Measurements from ENCODE around the gene CCP110.

Gene CCP110

GRCh38 chr16:19521471-19522396 is 2.0 kb upstream of the CCP110 start, which contains the start of gene GDE1:
Gene GDE1 (minus strand): TSS chr16:19522098. CDS start chr16:19521964, 134 bp downstream.
- peak within 1 kb of the TSS; percentile 93 to 95 for H3K27ac Mint-ChIP-seq
- peak; percentile 70 for ATAC-seq (replicated peaks)

GRCh38 chr16:19522397-19522732 is 1.4 kb upstream of the CCP110 start:
- peaks cover 17% of the 10 kb centered on the region for H3K36me3 Mint-ChIP-seq (ENCODE audit: insufficient read depth)
- H3K27ac Mint-ChIP-seq, result peak overlapping the region; percentile 93 to 95
- peaks cover 41 to 50% of the 10 kb centered on the region in 2 donors for H3K4me1 Mint-ChIP-seq (ENCODE audit: low read depth in 2 of 2)
- no peak for ATAC-seq (replicated peaks)
- H3K27me3 Mint-ChIP-seq, result no peaks in the 10 kb centered on the region
- no peaks in the 10 kb centered on the region for H3K9me3 Mint-ChIP-seq
- DNase-seq, result no peak
- peak overlapping the region; percentile 95 to 98 for H3K4me3 Mint-ChIP-seq

More at GRCh38 chr16:19521471-19522396, 2.0 kb upstream of the CCP110 start, which contains the start of gene GDE1:
- H3K36me3 Mint-ChIP-seq (ENCODE audit: insufficient read depth), result peaks cover 24% of the 10 kb centered on the region
- H3K4me1 Mint-ChIP-seq (ENCODE audit: low read depth in 2 of 2), result peaks cover 45 to 56% of the 10 kb centered on the region in 2 donors
- no peaks in the 10 kb centered on the region for H3K9me3 Mint-ChIP-seq
- peak; percentile 85 for DNase-seq
- no peaks in the 10 kb centered on the region for H3K27me3 Mint-ChIP-seq
- H3K4me3 Mint-ChIP-seq, result peak within 1 kb of the TSS; percentile 95 to 98

- Mint-ChIP-seq H3K9me3 (no peaks in the 10 kb centered on the region), H3K27ac (no peak overlapping the region), H3K36me3 (ENCODE audit: insufficient read depth) (peaks cover 16% of the 10 kb centered on the region), H3K27me3 (no peaks in the 10 kb centered on the region), H3K4me3 (peak overlapping the region in 1 of 2 donors; percentile 98), H3K4me1 (ENCODE audit: low read depth in 2 of 2) (peaks cover 40 to 46% of the 10 kb centered on the region in 2 donors)
- DNase-seq, result no peak
- ATAC-seq (replicated peaks), result no peak
Measured at GRCh38 chr16:19522760-19523159, 982 bp upstream of the CCP110 start.

GRCh38 chr16:19523184-19523558 is 571 bp upstream of the CCP110 start:
- H3K36me3 Mint-ChIP-seq (ENCODE audit: insufficient read depth), result peaks cover 14% of the 10 kb centered on the region
- no peaks in the 10 kb centered on the region for H3K9me3 Mint-ChIP-seq
- peak overlapping the region in 1 of 2 donors; percentile 94 for H3K4me3 Mint-ChIP-seq
- DNase-seq (no peak), ATAC-seq (replicated peaks) (no peak)
- peak overlapping the region in 1 of 2 donors; percentile 90 for H3K27ac Mint-ChIP-seq
- peaks cover 40 to 46% of the 10 kb centered on the region in 2 donors for H3K4me1 Mint-ChIP-seq (ENCODE audit: low read depth in 2 of 2)
- H3K27me3 Mint-ChIP-seq, result no peaks in the 10 kb centered on the region

- Mint-ChIP-seq H3K4me1 (ENCODE audit: low read depth in 2 of 2) (peaks cover 36 to 41% of the 10 kb centered on the region in 2 donors), H3K27ac (peak overlapping the region; percentile 90 to 95), H3K27me3 (no peaks in the 10 kb centered on the region), H3K4me3 (peak overlapping the region; percentile 85 to 94), H3K36me3 (ENCODE audit: insufficient read depth) (peaks cover 18% of the 10 kb centered on the region), H3K9me3 (no peaks in the 10 kb centered on the region)
- ATAC-seq (replicated peaks), result no peak
- no peak for DNase-seq
Measured at GRCh38 chr16:19524356-19524615, 544 bp downstream of the CCP110 start.

- no peak for DNase-seq
- no peaks in the 10 kb centered on the region for H3K9me3 Mint-ChIP-seq
- H3K27ac Mint-ChIP-seq, result peak overlapping the region; percentile 90 to 95
- peaks cover 20% of the 10 kb centered on the region for H3K36me3 Mint-ChIP-seq (ENCODE audit: insufficient read depth)
- peaks cover 36 to 41% of the 10 kb centered on the region in 2 donors for H3K4me1 Mint-ChIP-seq (ENCODE audit: low read depth in 2 of 2)
- ATAC-seq (replicated peaks), result no peak
- H3K4me3 Mint-ChIP-seq, result peak overlapping the region; percentile 85 to 94
- H3K27me3 Mint-ChIP-seq, result no peaks in the 10 kb centered on the region
Measured at GRCh38 chr16:19524616-19525384, 1.1 kb downstream of the CCP110 start.

- peak overlapping the region; percentile 85 to 94 for H3K4me3 Mint-ChIP-seq
- no peak for ATAC-seq (replicated peaks)
- no peak overlapping the region for H3K27ac Mint-ChIP-seq
- no peak for DNase-seq
- peaks cover 31 to 41% of the 10 kb centered on the region in 2 donors for H3K4me1 Mint-ChIP-seq (ENCODE audit: low read depth in 2 of 2)
- no peaks in the 10 kb centered on the region for H3K9me3 Mint-ChIP-seq
- no peaks in the 10 kb centered on the region for H3K27me3 Mint-ChIP-seq
- H3K36me3 Mint-ChIP-seq (ENCODE audit: insufficient read depth), result peaks cover 23% of the 10 kb centered on the region
Measured at GRCh38 chr16:19525385-19525723, 1.6 kb downstream of the CCP110 start.

GRCh38 chr16:19527161-19527560 is 3.4 kb downstream of the CCP110 start:
- ATAC-seq (replicated peaks) (no peak), DNase-seq (no peak)
- Mint-ChIP-seq H3K9me3 (no peaks in the 10 kb centered on the region), H3K4me3 (no peak overlapping the region), H3K27ac (no peak overlapping the region), H3K4me1 (ENCODE audit: low read depth in 2 of 2) (peaks cover 15 to 26% of the 10 kb centered on the region in 2 donors), H3K36me3 (ENCODE audit: insufficient read depth) (peaks cover 23% of the 10 kb centered on the region), H3K27me3 (no peaks in the 10 kb centered on the region)

GRCh38 chr16:19528666-19529065 is 4.9 kb downstream of the CCP110 start:
- Mint-ChIP-seq H3K4me1 (ENCODE audit: low read depth in 2 of 2) (peaks cover 11 to 24% of the 10 kb centered on the region in 2 donors), H3K36me3 (ENCODE audit: insufficient read depth) (peaks cover 21% of the 10 kb centered on the region), H3K4me3 (no peak overlapping the region), H3K27me3 (no peaks in the 10 kb centered on the region), H3K27ac (no peak overlapping the region), H3K9me3 (no peaks in the 10 kb centered on the region)
- ATAC-seq (replicated peaks), result no peak
- no peak for DNase-seq

GRCh38 chr16:19532601-19533000 is 8.9 kb downstream of the CCP110 start:
- DNase-seq, result no peak
- Mint-ChIP-seq H3K27me3 (no peaks in the 10 kb centered on the region), H3K36me3 (ENCODE audit: insufficient read depth) (peaks cover 23% of the 10 kb centered on the region), H3K9me3 (no peaks in the 10 kb centered on the region), H3K4me1 (ENCODE audit: low read depth in 2 of 2) (peaks cover 0 to 9% of the 10 kb centered on the region in 2 donors), H3K27ac (no peak overlapping the region), H3K4me3 (no peak overlapping the region)
- ATAC-seq (replicated peaks), result no peak

- Mint-ChIP-seq H3K27ac (no peak overlapping the region), H3K9me3 (no peaks in the 10 kb centered on the region), H3K27me3 (no peaks in the 10 kb centered on the region), H3K4me3 (no peak overlapping the region), H3K4me1 (ENCODE audit: low read depth in 2 of 2) (no peaks in the 10 kb centered on the region), H3K36me3 (ENCODE audit: insufficient read depth) (peaks cover 26% of the 10 kb centered on the region)
- ATAC-seq (replicated peaks) (no peak), DNase-seq (no peak)
Measured at GRCh38 chr16:19540241-19540970, 16.7 kb downstream of the CCP110 start.

GRCh38 chr16:19542138-19542821 is 18.5 kb downstream of the CCP110 start:
- H3K27me3 Mint-ChIP-seq, result no peaks in the 10 kb centered on the region
- no peak for DNase-seq
- H3K4me3 Mint-ChIP-seq, result no peak overlapping the region
- peaks cover 26% of the 10 kb centered on the region for H3K36me3 Mint-ChIP-seq (ENCODE audit: insufficient read depth)
- no peaks in the 10 kb centered on the region for H3K9me3 Mint-ChIP-seq
- H3K4me1 Mint-ChIP-seq (ENCODE audit: low read depth in 2 of 2), result no peaks in the 10 kb centered on the region
- H3K27ac Mint-ChIP-seq, result no peak overlapping the region
- no peak for ATAC-seq (replicated peaks)

Measured in effector memory CD8-positive, alpha-beta T cell (primary cell).